Activated naive CD8-positive, alpha-beta T cell (primary cell): Measurements from ENCODE around the gene HDAC8.
"Not testable (repeated sequence)": the region's sequence is repeated elsewhere in the genome, so short reads cannot be mapped to it uniquely, and the experiment has no call there.

Experiments used
- H3K27ac Mint-ChIP-seq: one replicate; pipeline ENCODE4 v1.8.0; 2021; ENCODE audit warnings: mixed read lengths
- H3K27me3 Mint-ChIP-seq: one replicate; pipeline ENCODE4 v1.8.0; 2021; ENCODE audit warnings: mixed read lengths
- H3K36me3 Mint-ChIP-seq: one replicate; pipeline ENCODE4 v1.8.0; 2021; ENCODE audit warnings: mixed read lengths
- H3K4me1 Mint-ChIP-seq: one replicate; pipeline ENCODE4 v1.8.0; 2021; ENCODE audit warnings: low read depth, mixed read lengths
- H3K4me3 Mint-ChIP-seq: one replicate; pipeline ENCODE4 v1.8.0; 2021; ENCODE audit warnings: mild to moderate bottlenecking, mixed read lengths
- H3K9me3 Mint-ChIP-seq: one replicate; pipeline ENCODE4 v1.8.0; 2021; ENCODE audit warnings: low read depth, mixed read lengths

Gene HDAC8

DNA sequence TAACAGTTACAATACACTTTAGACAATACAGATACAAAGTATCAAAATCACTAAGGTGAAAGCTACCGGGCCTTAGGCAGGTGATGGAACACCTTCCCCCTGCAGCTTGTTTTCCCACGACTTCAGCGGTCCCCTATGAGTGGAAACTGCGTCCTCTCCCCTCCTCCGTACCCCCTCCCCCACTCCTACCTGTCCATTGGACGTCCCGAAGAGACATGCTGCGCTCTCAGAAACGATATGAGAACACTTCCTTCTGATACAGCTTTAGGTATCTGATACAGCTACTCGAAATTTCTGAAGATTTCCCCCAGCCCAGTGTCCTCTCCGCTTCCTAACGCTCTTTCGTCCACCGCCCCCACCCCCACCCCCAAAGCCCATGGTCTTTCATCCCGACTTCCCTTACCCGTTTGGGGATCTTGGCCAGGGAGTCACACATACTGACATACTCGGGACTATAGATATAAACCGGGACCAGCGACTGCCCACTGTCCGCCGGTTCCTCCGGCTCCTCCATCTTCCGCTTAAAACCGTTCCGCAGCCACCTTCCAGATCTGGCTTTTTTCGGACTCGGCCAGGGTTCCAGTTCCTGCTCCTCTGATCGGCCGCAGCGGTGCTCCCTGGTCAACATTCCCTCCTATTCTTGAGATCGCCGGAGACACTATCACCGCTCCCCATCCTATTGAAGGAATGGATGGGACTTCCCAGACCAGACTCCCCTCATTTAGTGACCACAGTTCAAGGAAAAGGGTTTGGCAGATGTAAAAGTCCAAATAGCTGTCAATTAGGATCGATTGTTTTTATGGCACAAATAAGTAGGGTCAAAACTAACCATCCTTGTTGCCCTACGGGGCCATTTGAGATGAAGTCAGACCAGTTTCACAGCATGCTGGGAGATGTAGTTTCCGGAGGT is at the start of gene HDAC8:
Gene HDAC8, minus strand, starts transcription at position 596 of the 910 bp plus-strand sequence. Its CDS starts 82 bp downstream, at position 514.
- Mint-ChIP-seq H3K27me3 (no peaks in the 10 kb centered on the region), H3K4me1 (peaks cover 8% of the 10 kb centered on the region), H3K9me3 (no peaks in the 10 kb centered on the region), H3K4me3 (peak within 1 kb of the TSS; percentile 96), H3K36me3 (peaks cover 2% of the 10 kb centered on the region), H3K27ac (peak within 1 kb of the TSS; percentile 79)

DNA sequence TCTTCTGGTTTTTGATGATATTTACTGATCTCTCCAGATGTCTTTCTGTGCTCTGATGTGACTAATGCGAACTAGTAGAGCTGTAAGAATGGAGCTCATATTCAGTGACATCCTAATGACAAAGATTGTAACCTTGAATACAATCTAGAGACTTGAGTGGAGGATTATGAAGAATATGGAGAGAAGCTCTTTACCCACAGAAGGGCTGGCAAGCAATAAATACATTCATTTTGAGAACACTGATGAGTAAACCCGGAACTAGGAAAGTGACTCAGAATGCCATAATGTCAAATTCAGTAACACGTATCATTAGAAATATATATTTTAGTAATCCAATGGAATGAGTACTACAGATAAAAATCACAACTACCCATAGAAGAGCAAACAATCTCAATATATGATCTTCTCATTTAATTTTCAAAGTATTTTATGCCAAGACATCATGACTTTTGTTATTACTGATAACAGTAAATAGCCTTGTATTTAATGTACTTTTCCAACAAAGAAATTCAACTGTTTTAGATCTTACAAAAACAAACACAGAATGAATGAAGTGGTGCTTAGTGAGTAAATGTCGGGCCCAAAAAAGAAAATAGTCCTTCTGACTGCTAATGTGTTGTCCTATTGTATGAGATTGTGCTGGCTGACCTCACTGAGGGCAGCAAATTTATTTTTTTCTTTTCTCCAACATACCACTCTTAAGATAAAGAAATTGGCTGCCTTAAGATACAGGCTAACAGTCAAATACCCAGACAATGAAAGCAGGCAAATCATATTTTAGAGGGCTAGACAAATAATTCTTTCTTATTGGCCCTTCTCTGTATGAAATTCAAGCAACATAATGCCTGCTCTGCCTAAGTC is 49.2 kb upstream of the HDAC8 start:
- H3K36me3 Mint-ChIP-seq = peaks cover 4% of the 10 kb centered on the region
- H3K4me1 Mint-ChIP-seq = peaks cover 18% of the 10 kb centered on the region
- no peaks in the 10 kb centered on the region for H3K27me3 Mint-ChIP-seq
- H3K9me3 Mint-ChIP-seq = peaks cover 5% of the 10 kb centered on the region
- H3K4me3 Mint-ChIP-seq = no peak overlapping the region
- peak overlapping the region; percentile 91 for H3K27ac Mint-ChIP-seq

DNA sequence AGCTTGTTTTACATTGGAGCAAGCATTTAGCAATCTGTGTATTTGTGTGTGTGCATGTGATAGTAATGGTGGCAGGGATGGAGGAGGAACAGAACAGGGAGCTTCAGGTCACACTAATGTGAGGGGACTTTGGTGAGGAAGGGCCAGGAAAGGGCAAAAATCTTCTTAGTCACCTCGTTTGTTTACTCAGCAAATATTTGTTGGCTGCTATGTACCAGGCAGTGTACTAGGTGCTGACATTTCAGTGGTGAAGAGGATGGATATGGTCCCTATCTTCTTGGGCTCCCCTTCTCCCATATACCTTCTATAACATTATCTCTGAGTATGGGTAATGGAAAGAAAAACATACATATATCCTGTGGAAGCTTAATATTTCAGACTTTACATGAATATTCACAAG is 48.5 kb upstream of the HDAC8 start:
- H3K27ac Mint-ChIP-seq = peak overlapping the region; percentile 91

DNA sequence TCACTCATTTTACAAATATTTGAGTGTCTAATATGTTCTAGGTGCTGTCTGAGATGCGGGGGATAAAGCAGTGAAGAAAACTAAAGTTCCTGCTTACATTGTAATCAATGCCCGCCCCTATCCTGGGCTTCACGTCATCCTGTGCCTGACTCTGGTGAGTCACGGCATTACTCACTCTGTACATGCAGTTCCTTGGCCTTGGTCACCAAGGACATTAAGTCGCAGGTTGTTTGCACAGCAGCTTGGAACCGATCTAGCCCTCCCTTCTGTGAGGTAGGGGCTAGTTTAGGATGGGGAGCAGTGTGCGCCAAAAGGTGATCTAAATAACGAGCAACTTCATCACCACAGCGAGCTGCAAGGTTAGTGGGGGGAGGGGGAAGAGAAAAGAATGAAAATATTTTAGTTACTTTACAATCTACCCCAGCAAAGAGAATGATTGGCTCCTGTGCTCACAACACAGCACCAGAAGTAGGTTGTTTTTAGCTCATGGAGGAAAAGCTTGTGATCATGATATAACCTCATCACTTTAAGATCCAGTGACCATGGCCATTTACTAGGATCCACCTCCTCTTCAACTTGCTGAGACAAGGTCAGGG is 48.0 kb upstream of the HDAC8 start:
- Mint-ChIP-seq H3K4me3 (peak overlapping the region; percentile 42), H3K4me1 (peaks cover 18% of the 10 kb centered on the region), H3K27ac (peak overlapping the region; percentile 91), H3K36me3 (peaks cover 4% of the 10 kb centered on the region), H3K27me3 (no peaks in the 10 kb centered on the region), H3K9me3 (peaks cover 5% of the 10 kb centered on the region)

More for the DNA sequence above, 48.5 kb upstream of the HDAC8 start:
- Mint-ChIP-seq H3K27me3 (no peaks in the 10 kb centered on the region), H3K36me3 (peaks cover 4% of the 10 kb centered on the region), H3K9me3 (peaks cover 5% of the 10 kb centered on the region), H3K4me3 (no peak overlapping the region), H3K4me1 (peaks cover 18% of the 10 kb centered on the region)

DNA sequence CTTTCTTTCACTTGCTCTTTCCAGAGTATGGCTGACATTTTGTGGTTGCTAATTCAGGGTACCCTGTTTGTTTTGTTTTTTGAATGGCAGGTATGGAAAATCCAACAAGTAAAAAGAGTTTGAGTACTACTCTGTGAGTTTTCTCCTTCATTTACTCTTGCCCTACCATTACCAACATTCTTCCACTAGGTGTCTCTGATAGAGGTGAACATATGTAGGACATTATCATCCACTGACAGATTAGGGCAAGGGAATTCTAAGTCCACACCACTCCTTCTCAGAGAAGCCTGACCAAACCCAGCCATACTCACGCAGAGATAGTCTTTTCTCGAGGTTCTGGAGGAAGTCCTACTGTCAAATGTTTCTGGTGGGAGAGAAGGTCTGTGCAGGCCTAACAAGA is 36.7 kb upstream of the HDAC8 start:
- H3K4me1 Mint-ChIP-seq = no peaks in the 10 kb centered on the region
- no peaks in the 10 kb centered on the region for H3K27me3 Mint-ChIP-seq
- no peak overlapping the region for H3K4me3 Mint-ChIP-seq
- H3K27ac Mint-ChIP-seq = no peak overlapping the region
- H3K36me3 Mint-ChIP-seq = peaks cover 8% of the 10 kb centered on the region
- no peaks in the 10 kb centered on the region for H3K9me3 Mint-ChIP-seq

DNA sequence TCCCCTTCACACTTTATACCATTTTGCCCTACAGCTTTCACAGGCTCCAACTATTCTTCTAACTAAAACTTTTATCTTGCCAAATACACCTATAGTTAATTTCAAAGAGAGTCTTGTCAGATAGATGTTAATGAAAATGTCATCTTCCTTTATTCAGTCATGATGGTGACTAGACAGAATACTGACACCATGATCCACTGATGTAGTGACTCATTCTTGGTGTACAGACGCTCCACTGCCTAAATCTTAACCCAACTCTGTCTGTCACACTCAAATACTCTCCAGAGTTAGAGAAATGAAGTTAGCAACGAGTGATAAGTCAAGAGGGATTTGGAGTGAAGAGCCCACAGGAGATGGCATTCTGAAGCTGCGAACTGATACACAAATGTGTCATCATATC is 32.1 kb upstream of the HDAC8 start:
- no peak overlapping the region for H3K4me3 Mint-ChIP-seq
- H3K27ac Mint-ChIP-seq = no peak overlapping the region
- H3K27me3 Mint-ChIP-seq = no peaks in the 10 kb centered on the region
- H3K36me3 Mint-ChIP-seq = peaks cover 4% of the 10 kb centered on the region
- no peaks in the 10 kb centered on the region for H3K9me3 Mint-ChIP-seq
- no peaks in the 10 kb centered on the region for H3K4me1 Mint-ChIP-seq

DNA sequence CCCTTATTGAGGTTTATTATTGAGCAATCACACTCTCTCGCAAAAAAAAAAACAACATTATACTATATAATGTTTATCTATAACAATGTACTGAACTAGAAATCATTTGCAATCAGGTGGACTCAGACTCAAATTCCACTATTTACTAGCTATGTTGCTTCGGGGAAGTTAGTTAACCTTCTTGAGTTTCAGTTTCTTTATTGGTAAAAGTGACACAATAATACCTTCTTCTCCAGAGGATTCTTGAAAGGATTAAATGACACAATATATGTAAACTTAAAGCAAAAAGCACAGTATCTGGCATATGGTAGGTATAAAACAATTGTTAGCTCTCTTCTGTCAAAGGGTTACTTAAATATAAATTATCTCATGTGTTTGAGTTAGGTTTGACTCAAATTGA is 31.5 kb upstream of the HDAC8 start:
- Mint-ChIP-seq H3K4me3 (no peak overlapping the region), H3K9me3 (no peaks in the 10 kb centered on the region), H3K36me3 (peaks cover 3% of the 10 kb centered on the region), H3K4me1 (no peaks in the 10 kb centered on the region), H3K27ac (no peak overlapping the region), H3K27me3 (no peaks in the 10 kb centered on the region)

DNA sequence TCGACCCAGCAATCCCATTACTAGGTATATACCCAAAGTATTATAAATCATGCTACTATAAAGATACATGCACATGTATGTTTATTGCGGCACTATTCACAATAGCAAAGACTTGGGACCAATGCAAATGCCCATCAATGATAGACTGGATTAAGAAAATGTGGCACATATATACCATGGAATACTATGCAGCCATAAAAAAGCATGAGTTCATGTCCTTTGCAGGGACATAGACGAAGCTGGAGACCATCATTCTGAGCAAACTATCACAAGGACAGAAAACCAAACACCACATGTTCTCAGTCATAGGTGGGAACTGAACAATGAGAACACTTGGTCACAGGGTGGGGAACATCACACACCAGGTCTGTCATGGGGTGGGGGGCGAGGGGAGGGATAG is 18.4 kb upstream of the HDAC8 start:
- H3K27ac Mint-ChIP-seq, H3K4me3 Mint-ChIP-seq, H3K4me1 Mint-ChIP-seq, H3K9me3 Mint-ChIP-seq, H3K36me3 Mint-ChIP-seq, H3K27me3 Mint-ChIP-seq: not testable (repeated sequence)

DNA sequence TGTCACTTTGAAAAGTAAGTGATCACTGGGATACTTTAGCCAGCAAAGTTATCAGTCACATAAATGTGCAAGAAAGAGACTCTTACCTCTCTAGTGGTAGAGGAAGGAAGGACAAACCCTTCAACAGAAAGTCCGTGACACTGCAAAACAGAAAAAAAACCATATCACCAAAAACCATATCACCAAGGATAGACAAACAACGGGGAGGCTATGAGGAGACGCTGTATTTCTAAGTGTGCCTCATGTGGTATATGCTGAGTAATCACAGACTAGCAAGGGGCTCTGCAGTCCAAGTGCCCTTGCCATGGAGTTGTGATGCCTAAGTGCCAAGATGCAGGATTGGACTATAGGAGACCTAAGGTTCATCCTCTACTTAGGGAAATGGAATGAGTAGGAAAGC is 11.5 kb upstream of the HDAC8 start:
- H3K4me3 Mint-ChIP-seq = no peak overlapping the region
- no peaks in the 10 kb centered on the region for H3K4me1 Mint-ChIP-seq

DNA sequence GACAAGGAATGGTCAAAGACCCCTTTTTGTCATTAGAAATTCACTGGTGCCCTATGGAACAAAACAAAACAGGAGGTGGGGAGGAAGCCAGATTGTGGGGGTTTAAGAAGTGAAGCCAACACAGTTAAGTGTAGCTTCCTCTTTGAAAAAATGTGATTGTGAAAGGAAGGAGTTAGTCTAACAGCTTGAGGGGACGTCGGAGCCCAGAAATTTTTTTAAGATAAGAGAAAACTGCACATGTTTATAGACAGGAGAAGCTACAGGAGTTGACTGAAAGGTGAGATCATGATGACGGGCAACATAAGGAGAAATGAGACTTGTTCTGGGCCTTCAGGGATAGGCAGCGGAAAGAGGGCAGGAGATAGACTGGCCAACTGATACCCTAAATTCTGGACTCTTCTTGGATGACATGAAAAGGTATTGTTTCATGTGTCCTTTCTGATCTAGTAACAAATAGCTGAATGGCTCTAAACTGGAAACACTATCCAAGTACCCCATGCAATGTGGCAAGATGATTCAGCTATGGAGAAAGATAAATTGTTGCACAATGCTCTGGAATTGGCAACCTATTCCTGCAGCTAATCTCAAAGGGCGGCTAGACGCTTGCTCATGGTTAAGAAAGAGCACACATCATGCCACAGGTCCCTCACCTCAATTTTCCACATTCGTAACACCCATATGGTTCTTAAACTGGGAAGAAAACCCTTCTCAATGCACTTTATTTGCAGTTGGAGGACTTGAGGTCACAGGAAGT is 3.7 kb upstream of the HDAC8 start:
- no peaks in the 10 kb centered on the region for H3K9me3 Mint-ChIP-seq
- H3K4me1 Mint-ChIP-seq = peaks cover 6% of the 10 kb centered on the region
- H3K27ac Mint-ChIP-seq = no peak overlapping the region
- H3K36me3 Mint-ChIP-seq = no peaks in the 10 kb centered on the region
- H3K27me3 Mint-ChIP-seq = no peaks in the 10 kb centered on the region
- no peak overlapping the region for H3K4me3 Mint-ChIP-seq

More for the DNA sequence above, 11.5 kb upstream of the HDAC8 start:
- H3K9me3 Mint-ChIP-seq = no peaks in the 10 kb centered on the region
- peaks cover 5% of the 10 kb centered on the region for H3K36me3 Mint-ChIP-seq
- no peaks in the 10 kb centered on the region for H3K27me3 Mint-ChIP-seq
- H3K27ac Mint-ChIP-seq = no peak overlapping the region

DNA sequence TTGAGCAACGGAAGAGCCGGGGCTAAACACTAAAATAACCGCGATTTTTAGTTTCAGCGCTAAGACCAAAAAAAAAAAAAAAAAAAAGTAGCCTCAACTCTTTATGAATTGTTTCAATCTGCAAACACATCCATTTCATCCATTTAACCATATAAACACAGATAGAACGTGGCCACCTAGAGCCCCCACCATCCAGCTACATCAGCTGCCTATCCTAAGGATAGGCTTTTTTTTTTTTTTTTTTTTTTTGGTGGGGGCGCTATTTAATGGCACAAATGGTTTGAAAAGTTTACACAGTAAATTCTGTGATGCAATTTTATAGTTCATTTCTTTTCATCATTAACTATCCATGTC is 492 bp upstream of the HDAC8 start:
- no peaks in the 10 kb centered on the region for H3K27me3 Mint-ChIP-seq
- H3K4me1 Mint-ChIP-seq = peaks cover 8% of the 10 kb centered on the region
- peak overlapping the region; percentile 96 for H3K4me3 Mint-ChIP-seq
- peak overlapping the region; percentile 79 for H3K27ac Mint-ChIP-seq
- no peaks in the 10 kb centered on the region for H3K36me3 Mint-ChIP-seq
- H3K9me3 Mint-ChIP-seq = no peaks in the 10 kb centered on the region

DNA sequence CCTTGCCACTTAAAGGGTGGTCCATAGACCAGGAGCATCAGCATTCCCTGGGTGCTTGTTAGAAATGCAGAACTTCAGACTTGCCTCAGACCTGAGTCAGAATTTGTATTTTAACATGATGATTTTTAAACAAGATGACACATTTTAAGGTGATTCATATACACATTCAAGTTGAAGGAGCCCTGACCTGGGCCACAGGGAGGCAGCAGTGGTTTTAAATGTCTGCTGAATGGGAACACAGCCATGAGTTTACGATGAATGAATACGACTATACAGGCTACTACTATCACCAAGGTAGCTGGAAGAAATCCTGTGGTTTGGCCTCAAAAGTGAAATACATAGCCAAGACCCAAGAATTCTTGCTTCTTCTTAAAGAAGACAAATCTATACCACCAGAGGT is 2.9 kb downstream of the HDAC8 start:
- Mint-ChIP-seq H3K4me3 (no peak overlapping the region), H3K36me3 (peaks cover 7% of the 10 kb centered on the region), H3K27ac (no peak overlapping the region), H3K9me3 (no peaks in the 10 kb centered on the region), H3K27me3 (no peaks in the 10 kb centered on the region), H3K4me1 (peaks cover 8% of the 10 kb centered on the region)

DNA sequence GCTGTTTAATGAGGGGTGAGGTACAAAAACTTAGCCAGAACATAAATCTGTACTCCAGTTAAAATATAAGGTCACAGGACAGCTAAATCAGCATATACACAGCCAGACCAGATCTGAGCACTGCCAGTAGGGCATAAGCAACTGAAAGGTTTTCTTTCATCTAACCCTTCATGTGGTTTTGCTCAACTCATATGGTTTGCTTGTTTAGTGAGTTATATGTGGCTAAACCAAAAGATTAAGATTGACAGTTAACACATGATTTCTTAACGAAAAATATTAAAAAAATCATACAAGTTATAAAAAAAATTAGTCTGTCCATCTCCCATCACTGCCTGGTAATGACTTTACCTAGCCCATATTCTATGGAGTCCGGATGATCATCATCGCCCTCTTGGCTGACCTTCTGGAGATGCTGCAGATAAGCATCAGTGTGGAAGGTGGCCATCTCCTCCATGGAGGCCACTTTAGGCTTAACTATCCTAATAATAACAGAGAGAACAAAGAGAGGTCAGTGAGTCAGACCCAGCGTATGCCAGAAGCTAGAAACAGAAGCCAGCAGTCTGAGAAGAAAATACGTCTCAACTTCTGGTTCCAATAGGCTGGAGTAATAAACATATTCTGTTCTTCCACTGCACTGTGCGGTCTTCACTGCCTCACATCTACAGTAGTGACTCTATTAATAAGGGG is 4.1 kb downstream of the HDAC8 start:
- no peak overlapping the region for H3K27ac Mint-ChIP-seq
- no peaks in the 10 kb centered on the region for H3K9me3 Mint-ChIP-seq
- H3K4me1 Mint-ChIP-seq = peaks cover 8% of the 10 kb centered on the region
- peaks cover 7% of the 10 kb centered on the region for H3K36me3 Mint-ChIP-seq
- no peak overlapping the region for H3K4me3 Mint-ChIP-seq
- H3K27me3 Mint-ChIP-seq = no peaks in the 10 kb centered on the region

DNA sequence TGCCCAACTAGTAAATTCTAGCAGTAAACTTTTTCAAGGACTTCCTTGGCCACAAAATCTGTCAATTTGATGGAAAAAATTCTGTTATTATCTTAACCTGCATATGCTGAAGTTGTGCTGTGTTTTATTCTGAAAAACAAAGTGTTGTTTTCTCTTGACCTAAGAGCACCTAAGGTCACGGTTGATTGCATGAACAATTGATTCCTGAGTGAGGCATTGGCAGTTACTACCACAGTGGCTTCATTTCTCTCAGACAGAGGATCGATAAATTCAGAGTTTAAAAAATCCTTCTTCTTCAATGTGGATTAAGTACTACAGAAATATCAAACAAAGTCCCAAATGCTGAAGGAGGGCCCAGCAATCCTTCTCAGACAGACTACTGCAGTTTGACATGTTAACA is 6.2 kb downstream of the HDAC8 start:
- no peak overlapping the region for H3K27ac Mint-ChIP-seq
- no peaks in the 10 kb centered on the region for H3K27me3 Mint-ChIP-seq
- no peak overlapping the region for H3K4me3 Mint-ChIP-seq

More for the DNA sequence above, 6.2 kb downstream of the HDAC8 start:
- Mint-ChIP-seq H3K9me3 (no peaks in the 10 kb centered on the region), H3K4me1 (peaks cover 4% of the 10 kb centered on the region), H3K36me3 (peaks cover 13% of the 10 kb centered on the region)
